Activated CD8-positive, alpha-beta memory T cell treated with anti-CD3 and anti-CD28 coated beads, Interleukin-2, amount 50 U/mL, for 48 hours (primary cell): ENCODE results near the gene TRAPPC14.

ENCODE experiments used
- DNase-seq: peaks from one replicate; pipeline ENCODE4 v3.0.0-alpha.2; 2020

The TRAPPC14 gene

GRCh38 chr7:100124301-100125230 is 34.0 kb downstream of the TRAPPC14 start:
- DNase-seq, result no peak

- DNase-seq, result no peak
Measured at GRCh38 chr7:100122568-100122967, 36.0 kb downstream of the TRAPPC14 start.

- no peak for DNase-seq
Measured at GRCh38 chr7:100122067-100122466, 36.5 kb downstream of the TRAPPC14 start.

- DNase-seq, result no peak
Measured at GRCh38 chr7:100120733-100121036, 37.8 kb downstream of the TRAPPC14 start.

- no peak for DNase-seq
Measured at GRCh38 chr7:100119970-100120732, 38.4 kb downstream of the TRAPPC14 start.

GRCh38 chr7:100119072-100119969 is 39.2 kb downstream of the TRAPPC14 start, which contains the start of the genes CNPY4 and TAF6:
Gene CNPY4, plus strand, starts transcription at chr7:100119634. Its CDS starts 111 bp downstream, at chr7:100119745.
Gene TAF6, minus strand, starts transcription at chr7:100119358. Its CDS starts 5,149 bp downstream, at chr7:100114209.
- peak; percentile 97 for DNase-seq

- DNase-seq, result no peak
Measured at GRCh38 chr7:100118388-100119071, 40.0 kb downstream of the TRAPPC14 start.

GRCh38 chr7:100115026-100115425 is 43.5 kb downstream of the TRAPPC14 start:
- DNase-seq, result no peak

- DNase-seq, result no peak
Measured at GRCh38 chr7:100111914-100112313, 46.6 kb downstream of the TRAPPC14 start.

GRCh38 chr7:100111156-100111555 is 47.4 kb downstream of the TRAPPC14 start:
- no peak for DNase-seq

GRCh38 chr7:100109521-100110163 is 48.9 kb downstream of the TRAPPC14 start:
- no peak for DNase-seq

GRCh38 chr7:100107890-100108289 is 50.6 kb downstream of the TRAPPC14 start:
- no peak for DNase-seq

- DNase-seq, result no peak
Measured at GRCh38 chr7:100107125-100107737, 51.3 kb downstream of the TRAPPC14 start.

- DNase-seq, result no peak
Measured at GRCh38 chr7:100106633-100107032, 51.9 kb downstream of the TRAPPC14 start.

- no peak for DNase-seq
Measured at GRCh38 chr7:100105534-100105933, 53.0 kb downstream of the TRAPPC14 start.
